ENCODE measurements around the gene SYT17. TPM values are rescaled to one million over a fixed set of nuclear protein-coding genes. Genes with fewer than 3 reads are reported as not detected.

SYT17 gene
- total and polyA plus RNA-seq, 2 experiments from 2014 or later: 0.32 to 1.5 TPM

DNA sequence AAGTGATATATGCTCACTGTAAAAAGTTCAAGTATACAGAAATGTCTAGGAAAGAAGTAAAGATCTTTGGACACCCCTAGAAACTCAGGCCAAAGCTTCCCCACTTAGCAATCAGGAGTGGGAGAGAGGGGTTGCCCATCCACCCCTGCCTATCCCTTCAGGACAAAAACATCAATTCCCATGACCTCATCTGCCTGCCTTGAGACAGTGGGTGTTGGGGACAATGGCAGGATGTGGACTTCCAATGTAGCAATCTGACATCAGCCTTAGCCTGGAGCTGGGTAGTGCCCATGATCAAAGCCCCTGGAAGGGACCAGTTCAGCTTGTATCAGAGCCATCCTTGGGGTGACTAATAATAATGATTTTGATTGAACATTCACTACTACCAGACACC, 36.2 kb upstream of the SYT17 start:
- Histone ChIP-seq H3K9me3 (ENCODE audit: low read depth) (no peaks in the 10 kb centered on the region), H3K27me3 (no peaks in the 10 kb centered on the region), H3K4me3 (no peak overlapping the region), H3K27ac (no peak overlapping the region), H3K36me3 (no peaks in the 10 kb centered on the region), H3K4me1 (ENCODE audit: low read depth) (no peaks in the 10 kb centered on the region)
- TF ChIP-seq, protein P1, sequence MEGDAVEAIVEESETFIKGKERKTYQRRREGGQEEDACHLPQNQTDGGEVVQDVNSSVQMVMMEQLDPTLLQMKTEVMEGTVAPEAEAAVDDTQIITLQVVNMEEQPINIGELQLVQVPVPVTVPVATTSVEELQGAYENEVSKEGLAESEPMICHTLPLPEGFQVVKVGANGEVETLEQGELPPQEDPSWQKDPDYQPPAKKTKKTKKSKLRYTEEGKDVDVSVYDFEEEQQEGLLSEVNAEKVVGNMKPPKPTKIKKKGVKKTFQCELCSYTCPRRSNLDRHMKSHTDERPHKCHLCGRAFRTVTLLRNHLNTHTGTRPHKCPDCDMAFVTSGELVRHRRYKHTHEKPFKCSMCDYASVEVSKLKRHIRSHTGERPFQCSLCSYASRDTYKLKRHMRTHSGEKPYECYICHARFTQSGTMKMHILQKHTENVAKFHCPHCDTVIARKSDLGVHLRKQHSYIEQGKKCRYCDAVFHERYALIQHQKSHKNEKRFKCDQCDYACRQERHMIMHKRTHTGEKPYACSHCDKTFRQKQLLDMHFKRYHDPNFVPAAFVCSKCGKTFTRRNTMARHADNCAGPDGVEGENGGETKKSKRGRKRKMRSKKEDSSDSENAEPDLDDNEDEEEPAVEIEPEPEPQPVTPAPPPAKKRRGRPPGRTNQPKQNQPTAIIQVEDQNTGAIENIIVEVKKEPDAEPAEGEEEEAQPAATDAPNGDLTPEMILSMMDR (IDR thresholded peaks at IDR 0.05; ENCODE audit: low read depth, low read length): no peak
- no peak for DNase-seq (ENCODE audit: low read depth in 1 of 2, low spot score in 1 of 2)

DNA sequence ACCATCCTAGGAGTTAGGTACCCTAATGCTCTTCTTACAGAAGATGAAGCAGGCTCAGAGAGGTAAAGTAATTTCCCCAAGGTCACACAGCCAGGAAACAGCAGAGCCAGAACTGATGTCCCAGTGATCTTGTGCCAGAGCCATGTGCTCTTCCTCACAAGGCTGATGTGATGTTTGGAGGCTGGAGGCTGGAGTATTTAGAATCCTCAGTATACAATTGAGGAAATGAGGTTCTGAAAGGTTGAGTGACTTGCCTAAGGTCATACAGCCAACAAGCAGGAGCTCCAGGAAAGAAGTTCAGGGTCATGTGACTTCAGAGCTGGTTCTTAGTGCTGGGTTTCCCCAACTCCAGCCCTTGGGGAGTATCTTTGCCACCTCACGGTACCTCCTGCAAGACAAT, 35.8 kb upstream of the SYT17 start:
- Histone ChIP-seq H3K27me3 (no peaks in the 10 kb centered on the region), H3K36me3 (no peaks in the 10 kb centered on the region), H3K4me3 (no peak overlapping the region), H3K27ac (no peak overlapping the region), H3K4me1 (ENCODE audit: low read depth) (no peaks in the 10 kb centered on the region), H3K9me3 (ENCODE audit: low read depth) (no peaks in the 10 kb centered on the region)
- DNase-seq (ENCODE audit: low read depth in 1 of 2, low spot score in 1 of 2): no peak
- TF ChIP-seq, protein P1 (IDR thresholded peaks at IDR 0.05; ENCODE audit: low read depth, low read length): no peak

DNA sequence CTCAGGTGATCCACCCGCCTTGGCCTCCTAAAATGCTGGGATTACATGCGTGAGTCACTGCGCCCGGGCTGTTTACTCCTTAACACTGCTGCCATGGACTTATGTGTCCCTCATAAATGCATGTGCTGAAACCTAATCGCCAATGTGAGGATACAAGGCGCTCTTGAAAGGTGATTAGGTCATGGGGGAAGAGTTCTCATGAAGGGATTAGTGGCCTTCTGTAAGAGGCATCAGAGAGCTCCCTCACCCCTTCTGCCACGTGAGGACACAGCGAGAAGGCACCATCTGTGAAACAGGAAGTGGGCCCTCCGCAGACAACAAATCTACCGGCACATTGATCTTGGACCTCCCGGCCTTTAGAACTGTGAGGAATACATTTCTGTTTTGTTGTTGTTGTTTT, 35.1 kb upstream of the SYT17 start:
- H3K27ac ChIP-seq: no peak overlapping the region
- no peaks in the 10 kb centered on the region for H3K27me3 ChIP-seq
- no peaks in the 10 kb centered on the region for H3K36me3 ChIP-seq
- no peak for DNase-seq (ENCODE audit: low read depth in 1 of 2, low spot score in 1 of 2)
- H3K9me3 ChIP-seq (ENCODE audit: low read depth): no peaks in the 10 kb centered on the region
- H3K4me1 ChIP-seq (ENCODE audit: low read depth): no peaks in the 10 kb centered on the region
- no peak overlapping the region for H3K4me3 ChIP-seq
- TF ChIP-seq, protein P1 (IDR thresholded peaks at IDR 0.05; ENCODE audit: low read depth, low read length): no peak

DNA sequence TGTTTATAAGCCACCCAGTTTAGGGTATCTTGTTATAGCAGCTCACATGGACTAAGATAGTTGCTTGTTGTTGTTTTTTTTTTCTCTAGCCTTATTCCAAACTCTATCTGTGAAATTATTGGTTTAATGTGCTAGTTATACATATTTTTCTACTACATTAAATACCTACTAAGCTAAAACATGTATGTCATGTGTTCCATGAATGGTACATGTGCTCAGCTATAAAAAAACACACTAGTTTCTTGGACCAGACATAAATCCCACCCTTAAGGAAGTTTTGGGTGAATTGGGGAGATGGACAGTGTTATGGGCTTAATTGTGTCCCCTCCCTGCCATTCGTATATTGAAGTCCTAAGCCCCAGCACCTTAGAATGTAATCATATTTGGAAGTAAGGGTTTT, 34.4 kb upstream of the SYT17 start:
- no peak for DNase-seq (ENCODE audit: low read depth in 1 of 2, low spot score in 1 of 2)
- TF ChIP-seq, protein P1 (IDR thresholded peaks at IDR 0.05; ENCODE audit: low read depth, low read length): no peak
- no peaks in the 10 kb centered on the region for H3K4me1 ChIP-seq (ENCODE audit: low read depth)
- no peaks in the 10 kb centered on the region for H3K36me3 ChIP-seq
- no peak overlapping the region for H3K4me3 ChIP-seq
- H3K27me3 ChIP-seq: no peaks in the 10 kb centered on the region
- no peak overlapping the region for H3K27ac ChIP-seq
- no peaks in the 10 kb centered on the region for H3K9me3 ChIP-seq (ENCODE audit: low read depth)

DNA sequence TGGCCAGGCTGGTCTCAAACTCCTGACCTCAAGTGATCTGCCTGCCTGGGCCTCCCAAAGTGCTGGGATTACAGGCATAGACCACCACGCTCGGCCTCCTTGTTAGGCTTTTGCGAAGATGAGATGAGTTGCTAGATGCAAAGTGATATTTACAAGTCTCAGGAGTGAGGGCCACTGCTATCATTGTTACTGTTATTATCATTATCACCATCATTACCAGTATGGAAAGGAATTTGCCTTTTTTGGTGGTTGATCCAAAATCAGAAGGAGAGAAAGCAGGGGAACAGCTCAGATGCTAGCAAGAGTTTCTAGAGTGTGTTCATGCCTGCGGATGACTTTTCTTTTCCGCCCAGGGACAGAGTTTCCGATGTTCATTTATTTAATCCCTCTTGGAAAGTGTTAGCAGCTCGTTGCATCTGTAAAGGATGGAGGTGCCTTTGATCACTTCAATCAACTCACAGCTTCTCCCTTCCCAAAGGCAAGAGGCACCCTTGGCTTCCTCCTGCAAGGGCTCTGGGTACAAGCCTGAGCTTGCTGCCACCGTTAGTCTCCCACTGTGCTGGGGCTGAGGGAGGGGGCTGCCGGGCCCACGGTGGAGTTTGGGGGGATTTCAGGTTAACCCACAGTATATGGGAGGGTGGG, 32.7 kb upstream of the SYT17 start:
- no peak overlapping the region for H3K27ac ChIP-seq
- TF ChIP-seq, protein P1 (IDR thresholded peaks at IDR 0.05; ENCODE audit: low read depth, low read length): no peak
- DNase-seq (ENCODE audit: low read depth in 1 of 2, low spot score in 1 of 2): no peak
- H3K4me3 ChIP-seq: no peak overlapping the region
- no peaks in the 10 kb centered on the region for H3K36me3 ChIP-seq
- no peaks in the 10 kb centered on the region for H3K27me3 ChIP-seq
- no peaks in the 10 kb centered on the region for H3K4me1 ChIP-seq (ENCODE audit: low read depth)
- no peaks in the 10 kb centered on the region for H3K9me3 ChIP-seq (ENCODE audit: low read depth)

Measured in cardiac muscle cell (in vitro differentiated cells and primary cell).